Psoas muscle (tissue), 8 donors: ENCODE results near the gene SENP2. TPM values are rescaled to one million over a fixed set of nuclear protein-coding genes. Genes with fewer than 3 reads are reported as not detected.
A peak's percentile ranks its signal among the peaks of the same experiment; 100 is the strongest.
"Not testable (repeated sequence)": the region's sequence is repeated elsewhere in the genome, so short reads cannot be mapped to it uniquely, and the experiment has no call there.

Source experiments
- ATAC-seq, 4 donors: fragments of 200-7000 bp; cut with Tn5 transposase; one replicate each; pipeline ENCODE4 v1.9.1; 2020; ENCODE audit warnings: moderate library complexity in 3 of 4, mild to moderate bottlenecking in 2 of 4
- DNase-seq, 2 donors: peaks; one replicate each; pipeline ENCODE4 v3.0.0-alpha.2; 2020
- H3K27ac ChIP-seq: fragments of 200-600 bp; one replicate; pipeline ENCODE4 v1.8.0; 2022
- H3K27me3 ChIP-seq, 3 donors: fragments of 200-600 bp in 1 of 3; one replicate each; pipeline versions ENCODE4 v1.6.1 to v1.8.0; 2013 to 2022; ENCODE audit warnings: low read length in 2 of 3, mild to moderate bottlenecking in 2 of 3, moderate library complexity in 1 of 3; ENCODE audit not compliant: insufficient read depth in 3 of 3
- H3K36me3 ChIP-seq, 2 donors: fragments of 200-600 bp in 1 of 2; one replicate each; pipeline versions ENCODE4 v1.6.1 to v1.8.0; 2013 to 2022; ENCODE audit warnings: low read depth in 1 of 2, mild to moderate bottlenecking in 1 of 2, moderate library complexity in 1 of 2; ENCODE audit not compliant: insufficient read depth in 1 of 2
- H3K4me1 ChIP-seq: fragments of 200-600 bp; one replicate; pipeline ENCODE4 v1.8.0; 2022
- H3K4me3 ChIP-seq: fragments of 200-600 bp; one replicate; pipeline ENCODE4 v1.8.0; 2022; ENCODE audit warnings: mild to moderate bottlenecking
- H3K9me3 ChIP-seq: fragments of 200-600 bp; one replicate; pipeline ENCODE4 v1.8.0; 2022
- CTCF ChIP-seq: fragments of 200-600 bp; IDR thresholded peaks from one replicate; pipeline ENCODE4 v1.8.0; 2022; ENCODE audit warnings: antibody characterized with exemption
- WGBS, 3 donors: extraction: QIAGEN DNeasy Blood & Tissue Kit; methylation state at CpG; one replicate each; pipeline versions ENCODE4 v1.1.6 to v1.1.7; 2013; 5-methylcytosine and 5-hydroxymethylcytosine counted together
- intact Hi-C, 2 donors: fragments of 100-400 bp; cut with DNase I; formaldehyde crosslinking; loops; one replicate each; pipeline versions ENCODE4 v1.11.0 to v1.14.2; 2022
- polyA plus RNA-seq, 3 donors: library from polyadenylated mRNA; stranded (reverse); fragments of 200-250 nt; gene quantifications; one replicate each; pipeline ENCODE4 v1.2.3, GENCODE V29; 2013
- total RNA-seq, 4 donors: library from RNA; stranded (reverse); fragmentation: NEBNext Ultra II Directional in 2 of 4; extraction: Animal tissue kit (Norgen Biotek cat#: 25700) in 2 of 4; gene quantifications; one replicate each; pipeline versions ENCODE4 v1.2.1 to v1.2.4, GENCODE V29; 2021 to 2023
- donor health status: healthy with polysubstance abuse.
- donor health status: DM: no; HTN: no; CAD: no; lungs with moderate emphysema.
- donor health status: Bipolar disorder and iron deficiency.
- donor health status: healthy.
- donor health status: DM: yes; HTN: yes; CAD: no.
- donor health status: DM: no; HTN: no; CAD: no.
- donor health status: DM: no; HTN: no; CAD: no.
- donor health status: DM: yes; HTN: yes; CAD: no.

The SENP2 gene
- total and polyA plus RNA-seq, 7 donors: 9.8 to 51.8 (median 39.5) TPM

GRCh38 chr3:185630182-185630622 is 44.1 kb downstream of the SENP2 start:
- H3K4me3 ChIP-seq: no peak overlapping the region
- H3K27ac ChIP-seq: no peak overlapping the region
- H3K36me3 ChIP-seq: peaks cover 6 to 71% of the 10 kb centered on the region in 2 donors
- intact Hi-C loops: no loop called here
- no peak for TF ChIP-seq CTCF
- H3K4me1 ChIP-seq: no peaks in the 10 kb centered on the region
- H3K9me3 ChIP-seq: no peaks in the 10 kb centered on the region
- DNase-seq (peak; percentile 68 to 72), ATAC-seq (peak in 1 of 4 donors; percentile 55)
- 41 to 54% (median 43%) methylated on average over 6 of the region's 6 CpGs for WGBS, 3 donors
- H3K27me3 ChIP-seq: no peaks in the 10 kb centered on the region

- Histone ChIP-seq H3K27me3 (no peaks in the 10 kb centered on the region), H3K4me1 (no peaks in the 10 kb centered on the region), H3K27ac (no peak overlapping the region), H3K9me3 (no peaks in the 10 kb centered on the region), H3K4me3 (no peak overlapping the region), H3K36me3 (peaks cover 0 to 62% of the 10 kb centered on the region in 2 donors)
- no peak for DNase-seq
- 68 to 77% (median 68%) methylated on average over 4 of the region's 4 CpGs for WGBS, 3 donors
- intact Hi-C loops: no loop called here
- peak in 1 of 4 donors; percentile 40 for ATAC-seq
- no peak for TF ChIP-seq CTCF
Observed at GRCh38 chr3:185631108-185631507, 45.0 kb downstream of the SENP2 start.

- peaks cover 0 to 56% of the 10 kb centered on the region in 2 donors for H3K36me3 ChIP-seq
- no peaks in the 10 kb centered on the region for H3K27me3 ChIP-seq
- no peaks in the 10 kb centered on the region for H3K4me1 ChIP-seq
- no peak overlapping the region for H3K27ac ChIP-seq
- H3K4me3 ChIP-seq: no peak overlapping the region
- no peak for TF ChIP-seq CTCF
- intact Hi-C loops: no loop called here
- no peak for ATAC-seq
- DNase-seq: no peak
- H3K9me3 ChIP-seq: no peaks in the 10 kb centered on the region
- WGBS, 3 donors: 90 to 93% (median 91%) methylated on average over 6 of the region's 7 CpGs
Observed at GRCh38 chr3:185631508-185632206, 45.6 kb downstream of the SENP2 start.

- H3K36me3 ChIP-seq: peaks cover 0 to 43% of the 10 kb centered on the region in 2 donors
- no peaks in the 10 kb centered on the region for H3K9me3 ChIP-seq
- TF ChIP-seq CTCF: no peak
- no peak for ATAC-seq
- WGBS, 3 donors: 94 to 96% (median 94%) methylated on average over 4 of the region's 4 CpGs
- H3K27ac ChIP-seq: no peak overlapping the region
- H3K4me3 ChIP-seq: no peak overlapping the region
- no peak for DNase-seq
- intact Hi-C loops: no loop called here
- H3K4me1 ChIP-seq: no peaks in the 10 kb centered on the region
- no peaks in the 10 kb centered on the region for H3K27me3 ChIP-seq
Observed at GRCh38 chr3:185632996-185633395, 46.9 kb downstream of the SENP2 start.

- no peaks in the 10 kb centered on the region for H3K9me3 ChIP-seq
- no peak for TF ChIP-seq CTCF
- DNase-seq: no peak
- no peak for ATAC-seq
- no peaks in the 10 kb centered on the region for H3K27me3 ChIP-seq
- intact Hi-C loops: no loop called here
- no peak overlapping the region for H3K4me3 ChIP-seq
- H3K27ac ChIP-seq: no peak overlapping the region
- no peaks in the 10 kb centered on the region for H3K4me1 ChIP-seq
- H3K36me3 ChIP-seq: peaks cover 0 to 11% of the 10 kb centered on the region in 2 donors
- WGBS, 3 donors: 66 to 84% (median 74%) methylated on average over 3 of the region's 3 CpGs
Observed at GRCh38 chr3:185637388-185637787, 51.3 kb downstream of the SENP2 start.

- DNase-seq, H3K9me3 ChIP-seq, ATAC-seq, H3K4me3 ChIP-seq, intact Hi-C loops, H3K36me3 ChIP-seq, H3K27me3 ChIP-seq, H3K4me1 ChIP-seq, H3K27ac ChIP-seq: not testable (repeated sequence)
- WGBS, 3 donors: 92 to 96% (median 94%) methylated on average over 11 of the region's 11 CpGs
Observed at GRCh38 chr3:185638651-185639050, 52.6 kb downstream of the SENP2 start.
